H54 (cell line): Measurements from ENCODE around the gene CCDC60.

Source experiments
- DNase-seq: peaks from one replicate; pipeline ENCODE4 v3.0.0; 2011; ENCODE audit warnings: low spot score, mixed read lengths; ENCODE audit not compliant: insufficient read length
- FAIRE-seq: peaks from 3 replicates; lab custom pipeline; 2011; peaks lifted over from hg19 to GRCh38; lab: Jason Lieb, UNC
- POLR2A ChIP-seq: IDR thresholded peaks from 2 replicates; pipeline ENCODE4 v1.6.1; 2011; ENCODE audit warnings: low read depth, mild to moderate bottlenecking, low read length

CCDC60 gene

GRCh38 chr12:119389687-119390086, 55.2 kb downstream of the CCDC60 start:
- FAIRE-seq (no peak), DNase-seq (no peak)
- no peak for TF ChIP-seq POLR2A

- FAIRE-seq (no peak), DNase-seq (no peak)
- no peak for TF ChIP-seq POLR2A
Observed at GRCh38 chr12:119391673-119392072, 57.1 kb downstream of the CCDC60 start.

- FAIRE-seq (no peak), DNase-seq (no peak)
- no peak for TF ChIP-seq POLR2A
Observed at GRCh38 chr12:119393677-119394076, 59.1 kb downstream of the CCDC60 start.

GRCh38 chr12:119397540-119397939, 63.0 kb downstream of the CCDC60 start:
- no peak for TF ChIP-seq POLR2A
- FAIRE-seq (no peak), DNase-seq (no peak)

- TF ChIP-seq POLR2A = no peak
- no peak for FAIRE-seq
- no peak for DNase-seq
Observed at GRCh38 chr12:119398190-119398589, 63.7 kb downstream of the CCDC60 start.

GRCh38 chr12:119399301-119399700, 64.8 kb downstream of the CCDC60 start:
- no peak for TF ChIP-seq POLR2A
- DNase-seq (no peak), FAIRE-seq (no peak)

GRCh38 chr12:119406308-119406707, 71.8 kb downstream of the CCDC60 start:
- FAIRE-seq (no peak), DNase-seq (no peak)
- no peak for TF ChIP-seq POLR2A

GRCh38 chr12:119406811-119407210, 72.3 kb downstream of the CCDC60 start:
- FAIRE-seq (no peak), DNase-seq (no peak)
- no peak for TF ChIP-seq POLR2A

- no peak for DNase-seq
- no peak for TF ChIP-seq POLR2A
- no peak for FAIRE-seq
Observed at GRCh38 chr12:119409043-119409442, 74.5 kb downstream of the CCDC60 start.

GRCh38 chr12:119410396-119410795, 75.9 kb downstream of the CCDC60 start:
- no peak for FAIRE-seq
- TF ChIP-seq POLR2A = no peak
- no peak for DNase-seq

- no peak for DNase-seq
- no peak for FAIRE-seq
- TF ChIP-seq POLR2A = no peak
Observed at GRCh38 chr12:119412306-119412705, 77.8 kb downstream of the CCDC60 start.

GRCh38 chr12:119412811-119413794, 78.6 kb downstream of the CCDC60 start:
- peak; percentile 36 for FAIRE-seq
- TF ChIP-seq POLR2A = no peak
- DNase-seq = peak; percentile 33

- no peak for DNase-seq
- no peak for FAIRE-seq
- TF ChIP-seq POLR2A = no peak
Observed at GRCh38 chr12:119415714-119416113, 81.2 kb downstream of the CCDC60 start.

- DNase-seq (no peak), FAIRE-seq (no peak)
- TF ChIP-seq POLR2A = no peak
Observed at GRCh38 chr12:119417440-119417839, 82.9 kb downstream of the CCDC60 start.

GRCh38 chr12:119419381-119419780, 84.9 kb downstream of the CCDC60 start:
- DNase-seq = no peak
- no peak for TF ChIP-seq POLR2A
- no peak for FAIRE-seq
